ENCODE results near the gene ZFP92.
"Not testable (repeated sequence)": the region's sequence is repeated elsewhere in the genome, so short reads cannot be mapped to it uniquely, and the experiment has no call there.

ZFP92 gene

GRCh38 chrX:153411255-153411987 is at the start of gene ZFP92:
TSS of gene ZFP92 (plus strand) at chrX:153411472. CDS start at chrX:153418323, 6,851 bp downstream.
- no peak for DNase-seq (ENCODE audit: low read depth in 2 of 2)

GRCh38 chrX:153361781-153362397 is 49.4 kb upstream of the ZFP92 start:
- DNase-seq (ENCODE audit: low read depth in 2 of 2), result no peak

GRCh38 chrX:153365670-153366069 is 45.6 kb upstream of the ZFP92 start:
- DNase-seq (ENCODE audit: low read depth in 2 of 2), result no peak

GRCh38 chrX:153366119-153366518 is 45.2 kb upstream of the ZFP92 start:
- no peak for DNase-seq (ENCODE audit: low read depth in 2 of 2)

- DNase-seq (ENCODE audit: low read depth in 2 of 2), result no peak
Measured at GRCh38 chrX:153366878-153367538, 44.3 kb upstream of the ZFP92 start.

- DNase-seq (ENCODE audit: low read depth in 2 of 2), result no peak
Measured at GRCh38 chrX:153370293-153371055, 40.8 kb upstream of the ZFP92 start.

GRCh38 chrX:153371256-153371655 is 40.0 kb upstream of the ZFP92 start:
- no peak for DNase-seq (ENCODE audit: low read depth in 2 of 2)

- DNase-seq (ENCODE audit: low read depth in 2 of 2), result no peak
Measured at GRCh38 chrX:153372949-153373348, 38.3 kb upstream of the ZFP92 start.

GRCh38 chrX:153374426-153374825 is 36.8 kb upstream of the ZFP92 start:
- DNase-seq (ENCODE audit: low read depth in 2 of 2), result no peak

- DNase-seq (ENCODE audit: low read depth in 2 of 2), result no peak
Measured at GRCh38 chrX:153375571-153375970, 35.7 kb upstream of the ZFP92 start.

- no peak for DNase-seq (ENCODE audit: low read depth in 2 of 2)
Measured at GRCh38 chrX:153377727-153378126, 33.5 kb upstream of the ZFP92 start.

GRCh38 chrX:153378607-153379006 is 32.7 kb upstream of the ZFP92 start:
- no peak for DNase-seq (ENCODE audit: low read depth in 2 of 2)

GRCh38 chrX:153379508-153379907 is 31.8 kb upstream of the ZFP92 start:
- no peak for DNase-seq (ENCODE audit: low read depth in 2 of 2)

GRCh38 chrX:153379971-153380581 is 31.2 kb upstream of the ZFP92 start:
- DNase-seq (ENCODE audit: low read depth in 2 of 2), result no peak

GRCh38 chrX:153380691-153381090 is 30.6 kb upstream of the ZFP92 start:
- DNase-seq (ENCODE audit: low read depth in 2 of 2), result no peak

- DNase-seq (ENCODE audit: low read depth in 2 of 2), result no peak
Measured at GRCh38 chrX:153381684-153382532, 29.4 kb upstream of the ZFP92 start.

GRCh38 chrX:153382563-153383482 is 28.4 kb upstream of the ZFP92 start:
- no peak for DNase-seq (ENCODE audit: low read depth in 2 of 2)

- no peak for DNase-seq (ENCODE audit: low read depth in 2 of 2)
Measured at GRCh38 chrX:153384390-153384789, 26.9 kb upstream of the ZFP92 start.

GRCh38 chrX:153384973-153385372 is 26.3 kb upstream of the ZFP92 start:
- DNase-seq (ENCODE audit: low read depth in 2 of 2), result not testable (repeated sequence)

GRCh38 chrX:153386097-153386496 is 25.2 kb upstream of the ZFP92 start:
- DNase-seq (ENCODE audit: low read depth in 2 of 2), result no peak

All from stimulated activated CD8-positive, alpha-beta memory T cell treated with anti-CD3 and anti-CD28 coated beads, Interleukin-2, amount 100 ng/mL, for 1 hour (primary cell).